Amygdala (tissue), 56 donors: Measurements from ENCODE around the gene INAFM1.

Experiments used
- DNase-seq, 56 donors: peaks; one replicate each; lab custom pipeline; 2025; lab: John Stamatoyannopoulos, UW

The INAFM1 gene

DNA sequence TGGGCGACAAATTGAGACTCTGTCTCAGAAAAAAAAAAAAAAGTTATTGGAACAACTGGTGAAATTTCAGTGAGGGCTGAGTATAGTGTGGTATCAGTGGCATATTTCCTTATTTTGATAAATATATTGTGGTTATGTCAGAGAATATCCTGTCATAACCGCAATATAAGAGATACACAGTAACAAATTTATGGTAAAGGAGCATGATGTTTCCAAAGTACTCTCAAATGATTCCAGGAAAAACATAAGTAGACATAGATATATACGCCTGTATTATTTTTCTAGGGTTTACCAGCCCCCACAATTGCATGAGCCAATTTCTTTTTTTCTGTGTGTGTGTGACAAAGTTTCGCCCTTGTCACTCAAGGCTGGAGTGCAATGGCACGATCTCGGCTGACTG lies 29.3 kb downstream of the INAFM1 start:
- no peak for DNase-seq

DNA sequence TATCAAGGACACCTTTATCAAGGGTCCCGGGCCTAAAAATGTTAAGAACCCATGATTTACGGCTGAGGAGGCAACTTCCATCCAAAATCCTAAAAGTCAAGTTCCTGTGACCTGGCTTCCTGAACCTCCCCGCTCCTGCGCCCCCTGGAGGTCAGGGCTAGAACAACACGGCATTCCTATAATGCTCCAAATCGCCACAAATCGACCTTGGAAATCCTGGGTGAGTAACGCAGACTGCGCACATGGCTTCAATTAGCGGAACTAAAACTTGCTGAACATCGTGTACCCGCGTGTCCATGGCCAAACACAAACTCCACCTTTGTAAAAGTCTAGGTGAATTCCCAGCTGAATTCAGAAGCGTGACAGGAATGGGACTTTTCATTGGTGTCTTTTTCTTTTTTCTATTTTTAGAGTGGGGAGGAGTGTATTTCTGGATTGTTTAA lies 30.6 kb downstream of the INAFM1 start:
- peak in 19 of 56 donors; percentile 2 to 56 (median 15) for DNase-seq

DNA sequence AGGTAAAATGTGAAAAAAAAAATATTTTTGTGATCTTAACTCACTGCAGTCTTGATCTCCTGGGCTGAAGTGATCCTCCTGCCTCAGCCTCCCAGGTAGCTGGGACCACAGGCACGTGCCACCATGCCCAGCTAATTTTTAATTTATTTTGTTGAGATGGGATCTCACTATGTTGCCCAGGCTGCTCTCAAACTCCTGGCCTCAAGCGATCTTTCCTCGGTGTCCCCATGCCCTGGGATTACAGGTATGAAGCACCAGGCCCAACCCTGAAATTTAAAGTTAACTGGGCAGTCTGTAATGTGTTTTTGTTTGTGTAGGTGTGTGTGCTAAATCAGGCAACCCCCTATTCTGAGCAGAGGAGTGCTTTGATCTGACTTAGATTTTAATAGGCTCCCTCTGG lies 31.6 kb downstream of the INAFM1 start:
- DNase-seq: no peak

DNA sequence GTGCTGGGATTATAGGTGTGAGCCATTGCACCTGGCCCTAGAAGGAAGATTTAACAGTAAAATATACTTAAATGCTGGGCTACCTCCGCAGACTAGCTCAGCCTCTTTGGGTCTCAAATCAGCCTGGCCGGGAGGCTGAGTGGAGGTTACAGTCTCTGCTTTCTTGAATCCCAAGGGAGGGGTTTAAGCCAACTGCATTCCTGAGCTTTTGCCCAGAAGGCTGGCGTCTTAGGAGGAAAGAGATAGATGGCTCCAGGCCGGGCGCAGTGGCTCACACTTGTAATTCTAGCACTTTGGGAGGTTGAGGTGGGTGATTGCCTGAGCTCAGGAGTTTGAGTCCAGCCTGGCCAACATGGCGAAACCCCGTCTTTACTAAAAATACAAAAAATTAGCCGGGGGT lies 34.4 kb downstream of the INAFM1 start:
- DNase-seq: no peak

DNA sequence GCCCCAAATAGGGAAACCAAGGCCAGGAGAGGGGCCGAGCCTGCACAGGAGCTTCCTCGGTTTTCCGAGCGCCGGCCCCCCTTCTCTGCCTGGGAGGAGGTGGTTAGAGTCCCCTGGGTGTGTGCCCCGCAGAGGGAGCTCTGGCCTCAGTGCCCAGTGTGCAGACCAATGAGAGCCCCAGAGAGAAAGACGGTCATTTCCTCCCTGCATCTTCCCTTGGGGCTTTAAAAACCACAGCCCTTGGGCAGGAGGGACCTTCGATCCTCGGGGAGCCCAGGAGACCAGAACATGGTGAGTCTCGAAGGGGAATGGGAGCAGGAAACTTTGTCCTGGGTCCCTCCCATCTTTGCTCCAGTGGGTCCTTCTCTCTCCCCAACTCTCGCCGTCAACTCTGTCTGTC lies 34.9 kb downstream of the INAFM1 start, which contains the start of gene C5AR1:
TSS of gene C5AR1 (plus strand) at position 254 of the 400 bp plus-strand sequence. CDS start at position 289, 35 bp downstream.
- peak in 10 of 56 donors; percentile 5 to 39 (median 22) for DNase-seq

DNA sequence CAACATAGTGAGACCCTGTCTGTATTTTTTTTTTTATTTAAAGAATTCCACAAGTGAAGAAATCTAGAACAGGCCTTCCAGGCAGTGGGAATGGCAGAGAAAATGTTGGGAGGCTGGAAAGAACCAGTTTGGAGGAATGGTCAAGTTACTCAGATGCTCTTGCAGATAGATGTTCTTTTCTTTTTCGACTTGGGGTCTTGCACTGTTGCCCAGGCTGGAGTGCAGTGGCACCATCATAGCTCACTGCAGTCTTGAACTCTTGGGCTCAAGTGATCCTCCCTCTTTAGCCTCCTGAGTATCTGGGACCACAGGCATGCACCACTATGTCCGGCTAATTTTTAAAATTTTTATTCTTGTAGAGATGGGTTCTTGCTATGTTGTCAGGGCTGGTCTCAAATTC lies 35.6 kb downstream of the INAFM1 start:
- no peak for DNase-seq

DNA sequence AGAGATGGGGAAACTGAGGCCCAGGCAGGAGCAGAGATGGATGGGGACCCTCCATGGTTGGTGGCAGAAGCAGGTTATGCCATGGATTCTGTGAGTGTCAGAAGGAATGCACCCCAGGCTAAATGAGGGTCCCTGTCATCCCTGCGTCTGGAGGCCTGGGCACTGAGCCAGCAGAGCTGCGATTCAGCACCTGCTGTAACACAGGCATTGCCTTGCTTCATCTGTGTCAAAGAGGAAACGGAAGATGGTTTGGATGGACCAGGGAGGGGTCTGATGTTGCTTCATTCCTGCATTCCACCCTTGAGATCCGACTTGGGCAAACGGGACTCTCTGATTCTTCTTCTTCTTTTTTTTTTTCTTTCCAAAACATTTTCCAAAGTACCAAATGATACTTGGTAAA lies 36.1 kb downstream of the INAFM1 start:
- DNase-seq: peak in 1 of 56 donors; percentile 21

DNA sequence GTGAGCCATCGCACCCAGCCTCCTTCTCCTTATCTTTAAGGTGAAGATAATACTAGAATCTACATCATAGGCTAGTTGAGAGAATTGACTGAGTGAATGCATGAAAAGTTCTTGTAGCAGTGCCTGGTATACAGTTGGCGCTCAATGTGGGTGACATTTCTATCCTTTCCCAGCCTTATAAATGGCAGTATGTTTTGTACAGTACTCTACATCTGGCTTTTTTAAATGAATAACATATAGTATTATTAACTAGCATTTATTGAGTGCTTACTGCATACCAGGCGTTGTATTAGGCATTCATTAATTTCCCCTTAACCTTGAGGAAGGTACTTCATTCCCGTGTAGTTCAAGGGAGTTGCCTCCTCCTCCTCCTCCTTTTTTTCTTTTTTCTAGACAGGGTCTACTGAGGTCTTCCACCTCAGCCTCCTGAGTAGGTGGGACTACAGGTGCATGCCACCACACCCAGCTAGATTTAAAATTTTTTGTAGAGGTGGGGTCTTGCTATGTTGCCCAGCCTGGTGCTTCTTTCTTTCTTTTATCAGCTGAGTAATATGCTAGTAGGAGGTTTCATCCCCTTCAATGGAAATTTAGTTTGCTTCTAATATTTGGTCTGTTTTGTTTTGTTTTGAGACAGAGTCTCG lies 37.8 kb downstream of the INAFM1 start:
- DNase-seq: no peak

DNA sequence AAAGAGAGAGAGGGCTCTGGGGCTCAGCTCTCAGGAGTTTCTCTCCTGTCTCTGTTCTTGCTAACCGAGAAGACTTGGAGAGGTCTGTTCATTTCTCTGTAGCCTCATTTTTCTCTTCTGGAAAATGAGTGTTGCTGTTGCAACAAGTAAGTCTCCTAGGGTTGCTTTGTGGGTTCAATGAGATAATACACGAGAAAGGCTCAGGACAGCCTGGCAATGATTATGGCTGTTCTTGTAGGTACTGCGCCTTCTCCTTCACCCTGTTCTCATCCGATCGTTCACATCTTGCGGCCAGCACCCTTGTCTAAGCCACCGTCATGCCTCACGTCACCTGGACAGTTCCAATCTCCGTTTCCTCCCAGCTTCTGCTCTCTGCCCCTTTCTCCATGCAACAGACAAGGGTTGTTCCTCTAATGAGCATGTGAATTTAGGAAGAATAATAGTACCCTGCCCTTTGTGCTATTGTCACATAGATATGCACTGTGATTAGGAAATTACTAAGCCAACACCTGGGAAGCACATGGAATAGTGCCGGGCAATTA lies 39.1 kb downstream of the INAFM1 start:
- DNase-seq: no peak

DNA sequence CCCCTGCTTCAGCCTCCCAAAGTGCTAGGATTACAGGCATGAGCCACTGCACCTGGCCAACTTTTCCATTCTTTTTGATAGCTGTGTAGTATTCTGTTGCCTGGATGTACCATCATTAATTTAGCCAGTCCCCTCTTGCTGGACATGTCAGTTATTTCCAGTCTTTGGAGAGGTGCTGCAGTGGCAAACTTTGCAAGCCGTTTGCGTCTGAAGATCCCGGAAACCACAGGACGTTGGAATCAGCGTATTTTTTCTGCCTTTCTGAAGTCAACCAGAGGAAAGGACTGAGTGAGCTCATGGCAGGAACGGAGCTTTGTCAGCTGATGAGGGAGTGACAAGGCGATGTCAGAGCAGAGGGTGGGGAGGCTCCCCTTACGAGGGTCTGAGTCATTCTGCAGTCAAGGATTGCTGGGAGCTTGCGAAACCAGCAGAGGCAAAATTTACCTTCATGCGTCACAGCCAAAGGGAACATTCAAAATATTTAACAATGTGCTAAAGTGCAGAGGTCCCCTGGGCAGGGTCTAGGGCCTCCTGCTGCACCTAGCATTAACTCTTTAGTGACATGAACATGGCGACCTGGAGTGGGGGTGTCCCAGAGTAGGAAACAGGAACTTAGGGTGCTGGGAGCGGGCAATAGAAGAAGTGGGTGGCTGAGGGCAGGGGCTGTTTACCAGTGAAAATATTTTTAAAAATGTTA lies 40.6 kb downstream of the INAFM1 start:
- peak in 18 of 56 donors; percentile 12 to 65 (median 29) for DNase-seq

DNA sequence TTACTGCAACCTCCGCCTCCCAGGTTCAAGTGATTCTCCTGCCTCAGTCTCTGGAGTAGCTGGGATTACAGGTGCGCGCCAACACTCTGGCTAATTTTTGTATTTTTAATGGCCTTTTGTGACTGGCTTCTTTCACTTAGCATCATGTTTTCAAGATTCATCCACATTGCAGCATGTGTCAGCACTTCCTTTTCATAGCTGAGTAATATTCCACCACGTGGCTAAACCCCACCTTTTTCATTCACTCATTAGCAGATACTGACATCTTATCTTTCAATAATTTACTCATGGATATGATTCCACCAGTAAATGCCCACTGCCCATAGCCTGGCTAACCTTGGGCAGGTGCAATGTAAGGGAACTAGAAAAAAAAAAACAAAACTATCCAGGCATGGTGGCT lies 41.8 kb downstream of the INAFM1 start:
- no peak for DNase-seq

DNA sequence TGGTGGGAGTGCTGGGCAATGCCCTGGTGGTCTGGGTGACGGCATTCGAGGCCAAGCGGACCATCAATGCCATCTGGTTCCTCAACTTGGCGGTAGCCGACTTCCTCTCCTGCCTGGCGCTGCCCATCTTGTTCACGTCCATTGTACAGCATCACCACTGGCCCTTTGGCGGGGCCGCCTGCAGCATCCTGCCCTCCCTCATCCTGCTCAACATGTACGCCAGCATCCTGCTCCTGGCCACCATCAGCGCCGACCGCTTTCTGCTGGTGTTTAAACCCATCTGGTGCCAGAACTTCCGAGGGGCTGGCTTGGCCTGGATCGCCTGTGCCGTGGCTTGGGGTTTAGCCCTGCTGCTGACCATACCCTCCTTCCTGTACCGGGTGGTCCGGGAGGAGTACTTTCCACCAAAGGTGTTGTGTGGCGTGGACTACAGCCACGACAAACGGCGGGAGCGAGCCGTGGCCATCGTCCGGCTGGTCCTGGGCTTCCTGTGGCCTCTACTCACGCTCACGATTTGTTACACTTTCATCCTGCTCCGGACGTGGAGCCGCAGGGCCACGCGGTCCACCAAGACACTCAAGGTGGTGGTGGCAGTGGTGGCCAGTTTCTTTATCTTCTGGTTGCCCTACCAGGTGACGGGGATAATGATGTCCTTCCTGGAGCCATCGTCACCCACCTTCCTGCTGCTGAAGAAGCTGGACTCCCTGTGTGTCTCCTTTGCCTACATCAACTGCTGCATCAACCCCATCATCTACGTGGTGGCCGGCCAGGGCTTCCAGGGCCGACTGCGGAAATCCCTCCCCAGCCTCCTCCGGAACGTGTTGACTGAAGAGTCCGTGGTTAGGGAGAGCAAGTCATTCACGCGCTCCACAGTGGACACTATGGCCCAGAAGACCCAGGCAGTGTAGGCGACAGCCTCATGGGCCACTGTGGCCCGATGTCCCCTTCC lies 45.5 kb downstream of the INAFM1 start:
- DNase-seq: no peak

DNA sequence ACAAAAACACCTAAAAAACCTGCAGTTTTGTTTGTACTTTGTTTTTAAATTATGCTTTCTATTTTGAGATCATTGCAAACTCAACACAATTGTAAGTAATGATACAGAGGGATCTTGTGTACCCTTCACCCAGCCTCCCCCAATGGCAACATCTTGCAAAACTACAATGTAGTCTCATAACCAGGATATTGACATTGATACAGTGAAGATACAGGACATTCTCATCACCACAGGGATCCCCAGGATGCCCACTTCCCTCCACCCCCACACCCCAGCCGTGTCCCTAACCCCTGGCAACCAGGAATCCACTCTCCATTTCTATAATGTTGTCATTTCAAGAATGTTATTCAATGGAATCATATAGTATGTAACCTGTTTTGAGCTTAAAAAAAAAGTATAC lies 46.9 kb downstream of the INAFM1 start:
- no peak for DNase-seq

DNA sequence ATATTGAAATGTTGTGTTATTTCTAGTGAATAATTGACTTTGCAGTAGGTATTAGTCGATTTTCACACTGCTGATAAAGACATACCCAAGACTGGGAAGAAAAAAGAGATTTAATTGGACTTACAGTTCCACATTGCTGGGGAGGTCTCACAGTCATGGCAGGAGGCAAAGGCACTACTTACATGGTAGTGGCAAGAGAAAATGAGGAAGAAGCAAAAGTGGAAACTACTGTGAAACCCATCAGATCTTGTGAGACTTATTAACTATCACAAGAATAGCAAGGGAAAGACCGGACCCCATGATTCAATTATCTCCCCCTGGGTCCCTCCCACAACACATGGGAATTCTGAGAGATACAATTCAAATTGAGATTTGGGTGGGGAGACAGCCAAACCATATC lies 47.4 kb downstream of the INAFM1 start:
- DNase-seq: no peak

DNA sequence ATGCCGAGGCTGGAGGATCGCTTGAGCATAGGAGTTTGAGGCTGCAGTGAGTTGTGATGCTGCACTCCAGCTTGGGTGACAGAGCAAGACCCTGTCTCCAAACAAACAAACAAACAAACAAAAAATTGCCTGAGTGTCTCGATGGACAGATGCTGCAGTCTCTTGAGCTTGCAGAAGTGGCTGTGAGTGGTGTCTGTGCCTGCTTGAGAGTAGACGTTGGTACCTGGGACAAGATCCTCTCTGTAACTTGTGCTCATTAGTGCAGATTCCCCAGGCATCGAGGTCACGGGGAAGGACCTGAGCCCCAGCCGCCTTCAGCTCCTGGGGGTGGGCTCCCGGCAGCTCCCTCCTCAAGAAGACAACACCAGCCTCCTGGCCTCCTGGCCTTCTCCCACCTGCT lies 48.7 kb downstream of the INAFM1 start:
- DNase-seq: no peak

DNA sequence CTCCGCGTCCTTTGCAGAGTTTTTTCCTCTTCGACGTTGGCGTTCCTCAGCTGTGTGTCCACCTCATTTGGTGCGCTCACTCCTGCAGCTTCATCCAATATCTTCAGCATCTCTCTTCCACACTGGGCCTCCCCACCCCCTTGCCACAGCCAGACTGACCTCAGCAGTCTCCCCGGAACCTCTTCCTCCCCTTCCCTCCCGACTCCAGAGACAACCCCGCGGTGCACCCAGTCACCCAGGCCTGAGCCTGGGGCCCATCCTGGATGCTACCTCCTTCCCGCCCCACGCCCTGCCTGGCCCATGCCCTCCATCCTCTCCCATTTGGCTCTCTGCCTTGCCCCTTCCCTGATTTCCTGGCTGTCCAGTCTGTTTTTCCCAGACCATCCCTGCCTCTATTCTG lies 49.2 kb downstream of the INAFM1 start:
- DNase-seq: no peak

DNA sequence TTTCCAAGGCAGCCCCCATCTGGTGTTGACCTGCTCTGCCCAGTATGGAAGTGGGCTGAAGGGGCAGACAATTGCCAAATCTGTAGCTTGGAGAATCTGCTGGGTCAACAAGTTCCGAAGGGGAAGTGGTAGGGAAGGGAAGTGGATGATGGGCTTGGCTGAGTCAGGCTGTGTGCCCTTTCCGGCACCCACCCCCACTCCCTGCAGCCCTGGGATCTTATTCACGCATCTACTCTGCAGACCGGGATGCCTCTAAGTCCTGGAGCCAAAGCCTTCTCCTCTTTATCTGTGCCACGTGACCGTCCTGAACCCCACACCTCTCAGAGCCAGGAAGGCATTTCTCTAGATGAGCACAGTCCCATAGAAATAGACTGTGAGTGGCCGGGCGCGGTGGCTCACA lies 49.8 kb downstream of the INAFM1 start:
- peak in 12 of 56 donors; percentile 11 to 63 (median 20) for DNase-seq
